GM18508 (cell line): Measurements from ENCODE around the gene OCA2.

Source experiments
- ATAC-seq: cut with Tn5 transposase; IDR thresholded peaks from one replicate; pipeline ENCODE4 v1.9.1; 2021; ENCODE audit warnings: moderate number of reproducible peaks; ENCODE audit not compliant: insufficient read depth, unreplicated experiment

OCA2 gene

DNA sequence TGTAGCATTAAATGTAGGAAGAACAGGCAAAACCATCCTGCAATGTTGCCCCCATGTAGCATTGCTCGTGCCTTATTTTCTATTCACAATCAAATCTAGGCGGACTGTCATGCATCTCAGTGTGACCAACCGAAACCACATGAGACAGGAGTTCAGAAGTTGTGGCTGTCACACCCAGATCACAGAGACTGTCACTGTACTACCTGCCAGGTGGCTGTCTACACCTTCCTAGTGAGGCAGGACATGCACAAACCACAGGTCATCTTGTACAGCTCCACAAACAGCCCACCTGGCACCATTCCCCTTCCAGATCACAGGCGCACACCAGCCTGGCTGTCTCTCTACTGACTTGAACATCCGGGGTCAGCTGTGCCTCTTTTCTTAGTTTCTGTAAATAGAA, 392.8 kb downstream of the OCA2 start:
- ATAC-seq = no peak

DNA sequence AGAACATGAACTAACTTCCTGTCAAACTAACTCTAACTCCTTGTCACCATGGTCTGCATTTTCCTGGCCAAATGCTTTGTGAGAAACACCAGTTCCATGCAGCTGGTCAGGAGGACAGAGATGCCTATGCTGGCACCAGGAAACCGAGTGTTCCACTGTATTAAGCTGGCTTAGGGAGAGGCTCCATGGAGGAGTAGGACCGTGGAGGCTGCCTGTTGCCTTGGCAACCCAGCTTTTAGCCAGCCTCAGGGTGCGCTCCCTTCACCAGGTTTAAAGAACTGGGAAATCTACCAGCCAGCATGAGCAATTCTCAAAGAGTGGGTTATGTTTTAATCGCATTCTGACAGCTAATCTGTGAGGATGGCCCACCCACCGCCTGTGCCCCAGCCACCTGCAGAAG, 394.1 kb downstream of the OCA2 start:
- ATAC-seq = no peak
